RWPE1 (cell line): Measurements from ENCODE around the gene TJAP1.

Experiments
- CTCF ChIA-PET: fragments of 350-600 bp; sonication (Branson Sonifier 250); formaldehyde crosslinking; extraction: SDS; loops from one replicate; lab custom pipeline; 2021; lab: Yijun Ruan, JAX
- POLR2A ChIA-PET: fragments of 400-600 bp; formaldehyde crosslinking; extraction: SDS; loops from one replicate; lab custom pipeline; 2020; ENCODE audit warnings: antibody characterized with exemption; ENCODE audit not compliant: low non-redundant PET; lab: Yijun Ruan, JAX
- DNase-seq: peaks from one replicate; pipeline ENCODE4 v3.0.0; 2012; ENCODE audit warnings: low spot score
- H3K27ac ChIP-seq: fragments of 450-650 bp; 2 replicates; pipeline ENCODE4 v1.5.1; 2017
- TF ChIP-seq, protein P1 (sequence below): fragments of 450-650 bp; conservative IDR thresholded peaks from 2 replicates; pipeline ENCODE4 v1.5.1; 2017; ENCODE audit warnings: low read depth, mild to moderate bottlenecking

TJAP1 gene

DNA sequence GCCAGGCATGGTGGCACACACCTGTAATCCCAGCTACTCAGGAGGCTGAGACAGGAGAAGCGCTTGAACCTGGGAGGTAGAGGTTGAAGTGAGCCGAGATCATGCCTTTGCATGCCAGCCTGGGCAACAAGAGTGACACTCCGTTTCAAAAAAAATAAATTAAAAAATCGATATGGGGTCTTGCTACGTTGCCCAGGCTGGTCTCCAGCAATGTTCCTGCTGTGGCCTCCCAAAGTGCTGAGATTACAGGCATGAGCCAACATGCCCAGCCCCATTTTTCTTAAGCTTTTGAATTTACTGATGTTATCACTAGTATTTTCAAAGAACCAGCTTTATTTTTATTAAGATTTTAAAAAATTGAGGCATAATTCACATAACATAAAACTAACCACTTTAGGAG lies 63.1 kb downstream of the TJAP1 start:
- H3K27ac ChIP-seq: peak overlapping the region; percentile 18; the same call in 1 of the 2 replicates
- POLR2A ChIA-PET: no interaction called here
- CTCF ChIA-PET: interaction anchor here (0.7 kb wide), 1 partner anchor 176 kb away, joined by 4 read pairs; no protein-coding TSS in a partner anchor
- TF ChIP-seq, protein P1, sequence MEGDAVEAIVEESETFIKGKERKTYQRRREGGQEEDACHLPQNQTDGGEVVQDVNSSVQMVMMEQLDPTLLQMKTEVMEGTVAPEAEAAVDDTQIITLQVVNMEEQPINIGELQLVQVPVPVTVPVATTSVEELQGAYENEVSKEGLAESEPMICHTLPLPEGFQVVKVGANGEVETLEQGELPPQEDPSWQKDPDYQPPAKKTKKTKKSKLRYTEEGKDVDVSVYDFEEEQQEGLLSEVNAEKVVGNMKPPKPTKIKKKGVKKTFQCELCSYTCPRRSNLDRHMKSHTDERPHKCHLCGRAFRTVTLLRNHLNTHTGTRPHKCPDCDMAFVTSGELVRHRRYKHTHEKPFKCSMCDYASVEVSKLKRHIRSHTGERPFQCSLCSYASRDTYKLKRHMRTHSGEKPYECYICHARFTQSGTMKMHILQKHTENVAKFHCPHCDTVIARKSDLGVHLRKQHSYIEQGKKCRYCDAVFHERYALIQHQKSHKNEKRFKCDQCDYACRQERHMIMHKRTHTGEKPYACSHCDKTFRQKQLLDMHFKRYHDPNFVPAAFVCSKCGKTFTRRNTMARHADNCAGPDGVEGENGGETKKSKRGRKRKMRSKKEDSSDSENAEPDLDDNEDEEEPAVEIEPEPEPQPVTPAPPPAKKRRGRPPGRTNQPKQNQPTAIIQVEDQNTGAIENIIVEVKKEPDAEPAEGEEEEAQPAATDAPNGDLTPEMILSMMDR: no peak
- DNase-seq: no peak

DNA sequence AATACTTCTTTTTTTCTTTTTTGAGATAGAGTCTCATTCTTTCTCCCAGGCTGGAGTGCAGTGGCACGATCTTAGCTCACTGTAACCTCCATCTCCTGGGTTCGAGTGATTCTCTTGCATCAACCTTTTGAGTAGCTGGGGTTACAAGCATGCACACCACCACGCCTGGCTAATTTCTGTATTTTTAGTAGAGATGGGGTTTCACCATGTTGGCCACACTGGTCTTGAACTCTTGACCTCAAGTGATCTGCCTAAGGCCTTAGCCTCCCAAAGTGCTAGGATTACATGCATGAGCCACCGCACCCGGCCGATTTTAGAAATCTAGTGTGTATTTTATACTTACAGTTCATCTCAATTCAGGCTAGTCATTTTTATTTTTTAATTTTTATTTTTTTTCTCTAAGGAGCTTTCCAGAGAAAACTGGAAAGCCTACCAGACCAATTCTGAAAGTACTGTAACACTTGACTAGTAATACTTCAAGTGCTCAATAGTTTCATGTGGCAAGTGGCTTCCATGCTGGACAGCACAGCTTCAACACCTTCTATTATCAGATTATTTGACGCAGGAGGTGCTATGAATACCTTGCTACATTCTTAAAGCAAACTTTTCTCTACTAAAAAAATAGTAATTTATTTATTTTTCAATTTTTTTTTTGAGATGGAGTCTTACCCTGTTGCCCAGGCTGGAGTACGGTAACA lies 64.6 kb downstream of the TJAP1 start:
- POLR2A ChIA-PET: no interaction called here
- H3K27ac ChIP-seq: no peak overlapping the region
- CTCF ChIA-PET: interaction anchor here (0.7 kb wide), 2 partner anchors 215 to 436 kb away, joined by 3 to 5 read pairs; no protein-coding TSS in a partner anchor
- no peak for DNase-seq
- TF ChIP-seq, protein P1: no peak

DNA sequence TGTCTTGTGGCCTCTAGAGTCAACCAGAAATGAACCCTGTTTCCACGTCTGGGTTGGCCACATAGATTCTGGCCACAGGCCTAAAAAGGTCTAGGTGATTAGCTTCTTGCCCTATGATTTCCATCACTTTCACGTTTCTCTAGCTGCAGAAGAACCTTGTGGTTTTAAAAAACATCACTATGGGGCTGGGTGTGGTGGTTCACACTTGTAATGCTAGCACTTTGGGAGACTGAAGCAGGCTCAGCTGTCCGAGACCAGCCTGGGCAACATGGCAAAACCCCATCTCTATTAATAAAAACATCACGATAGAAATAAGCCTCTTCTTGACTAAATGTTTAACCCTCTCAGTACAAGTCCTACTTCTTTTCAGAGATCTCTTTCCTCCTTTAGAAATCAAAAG lies 67.1 kb downstream of the TJAP1 start:
- no peak overlapping the region for H3K27ac ChIP-seq
- POLR2A ChIA-PET: no interaction called here
- no peak for DNase-seq
- CTCF ChIA-PET: no interaction called here
- TF ChIP-seq, protein P1: no peak

DNA sequence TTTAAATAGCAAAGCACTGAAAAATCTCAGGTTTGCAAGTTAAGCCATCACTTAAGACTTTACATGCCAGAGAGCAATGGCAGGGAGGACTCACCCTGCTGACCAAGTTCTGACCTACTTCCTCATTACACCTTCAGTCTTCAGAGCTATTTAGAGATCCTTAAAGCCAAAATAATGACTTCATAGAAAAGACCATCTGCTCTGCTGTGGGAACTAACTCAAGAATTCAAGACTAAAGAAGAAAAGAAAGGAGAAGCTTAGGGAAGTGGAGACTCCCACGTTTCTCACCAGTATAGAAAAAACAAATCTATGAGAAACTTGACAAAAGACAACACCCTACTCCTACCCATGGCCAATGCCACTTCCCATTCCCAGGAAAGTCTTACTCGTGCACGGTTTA lies 69.9 kb downstream of the TJAP1 start:
- DNase-seq: no peak
- TF ChIP-seq, protein P1: no peak
- no peak overlapping the region for H3K27ac ChIP-seq
- ChIA-PET CTCF (interaction anchor here (0.6 kb wide), 1 partner anchor 734 kb away, joined by 3 read pairs; no protein-coding TSS in a partner anchor), POLR2A (no interaction called here)
